Ishikawa (cell line): ENCODE measurements around the gene ROR1.

Experiments used
- CEBPB ChIP-seq: IDR thresholded peaks from 2 replicates; pipeline ENCODE4 v1.6.1; 2012
- CREB1 ChIP-seq: IDR thresholded peaks from 2 replicates; pipeline ENCODE4 v1.6.1; 2012; ENCODE audit warnings: low read depth
- EGR1 ChIP-seq: IDR thresholded peaks from 2 replicates; pipeline ENCODE4 v1.6.1; 2012
- EP300 ChIP-seq: IDR thresholded peaks from 2 replicates; pipeline ENCODE4 v1.6.1; 2012; ENCODE audit warnings: borderline replicate concordance
- FOXM1 ChIP-seq: IDR thresholded peaks from 2 replicates; pipeline ENCODE4 v1.6.1; 2012; ENCODE audit warnings: low read depth, borderline replicate concordance
- MAX ChIP-seq: IDR thresholded peaks from 2 replicates; pipeline ENCODE4 v1.6.1; 2012
- NFIC ChIP-seq: IDR thresholded peaks from 2 replicates; pipeline ENCODE4 v1.6.1; 2012
- RAD21 ChIP-seq: IDR thresholded peaks from 2 replicates; pipeline ENCODE4 v1.6.1; 2012; ENCODE audit warnings: low read depth
- REST ChIP-seq: IDR thresholded peaks from 2 replicates; pipeline ENCODE4 v1.6.1; 2012; ENCODE audit warnings: low read depth, mild to moderate bottlenecking
- TAF1 ChIP-seq: IDR thresholded peaks from 2 replicates; pipeline ENCODE4 v1.6.1; 2012; ENCODE audit warnings: low read depth, mild to moderate bottlenecking
- TCF12 ChIP-seq: IDR thresholded peaks from 2 replicates; pipeline ENCODE4 v1.6.1; 2012; ENCODE audit warnings: low read depth
- TEAD4 ChIP-seq: IDR thresholded peaks from 2 replicates; pipeline ENCODE4 v1.6.1; 2012
- USF1 ChIP-seq: IDR thresholded peaks from 2 replicates; pipeline ENCODE4 v1.6.1; 2012
- YY1 ChIP-seq: IDR thresholded peaks from 2 replicates; pipeline ENCODE4 v1.6.1; 2012; ENCODE audit warnings: low read depth
- ZBTB7A ChIP-seq: IDR thresholded peaks from 2 replicates; pipeline ENCODE4 v1.6.1; 2012; ENCODE audit warnings: low read depth

Gene ROR1

GRCh38 chr1:64051796-64052195, 278.0 kb downstream of the ROR1 start:
- TF ChIP-seq NFIC (no peak), TEAD4 (no peak), EGR1 (no peak), CREB1 (no peak), YY1 (no peak), FOXM1 (no peak), TAF1 (no peak), USF1 (no peak), EP300 (no peak), ZBTB7A (no peak)

GRCh38 chr1:64052777-64053176, 279.0 kb downstream of the ROR1 start:
- TF ChIP-seq CEBPB: no peak
- no peak for TF ChIP-seq TEAD4
- no peak for TF ChIP-seq ZBTB7A
- no peak for TF ChIP-seq TAF1
- no peak for TF ChIP-seq FOXM1
- no peak for TF ChIP-seq EP300
- no peak for TF ChIP-seq MAX
- TF ChIP-seq RAD21: no peak
- no peak for TF ChIP-seq YY1
- TF ChIP-seq TCF12: no peak
- no peak for TF ChIP-seq CREB1
- no peak for TF ChIP-seq USF1
- no peak for TF ChIP-seq REST
- TF ChIP-seq NFIC: no peak
- no peak for TF ChIP-seq EGR1

GRCh38 chr1:64055310-64055709, 281.5 kb downstream of the ROR1 start:
- TF ChIP-seq ZBTB7A (no peak), YY1 (no peak), CREB1 (no peak), NFIC (no peak), CEBPB (no peak), EP300 (no peak), TCF12 (no peak), TEAD4 (no peak)

GRCh38 chr1:64059556-64059955, 285.7 kb downstream of the ROR1 start:
- TF ChIP-seq NFIC (no peak), EGR1 (no peak), USF1 (no peak), TAF1 (no peak), EP300 (no peak), REST (no peak), TCF12 (no peak), MAX (no peak), CREB1 (no peak), TEAD4 (no peak), RAD21 (no peak), FOXM1 (no peak), ZBTB7A (no peak), CEBPB (no peak), YY1 (no peak)

- TF ChIP-seq RAD21 (no peak), TCF12 (no peak), NFIC (no peak), YY1 (no peak), TEAD4 (no peak), MAX (no peak), REST (no peak), USF1 (no peak), TAF1 (no peak), CEBPB (no peak), FOXM1 (no peak), ZBTB7A (no peak), EGR1 (no peak), CREB1 (no peak), EP300 (no peak)
These were observed 286.9 kb downstream of the ROR1 start for GRCh38 chr1:64060611-64061302.
